Measurements from ENCODE around the gene PBLD. TPM values are rescaled to one million over a fixed set of nuclear protein-coding genes. Genes with fewer than 3 reads are reported as not detected.

Gene PBLD
- total and polyA plus RNA-seq, 10 donors = 0.96 to 6.9 (median 2.7) TPM

DNA sequence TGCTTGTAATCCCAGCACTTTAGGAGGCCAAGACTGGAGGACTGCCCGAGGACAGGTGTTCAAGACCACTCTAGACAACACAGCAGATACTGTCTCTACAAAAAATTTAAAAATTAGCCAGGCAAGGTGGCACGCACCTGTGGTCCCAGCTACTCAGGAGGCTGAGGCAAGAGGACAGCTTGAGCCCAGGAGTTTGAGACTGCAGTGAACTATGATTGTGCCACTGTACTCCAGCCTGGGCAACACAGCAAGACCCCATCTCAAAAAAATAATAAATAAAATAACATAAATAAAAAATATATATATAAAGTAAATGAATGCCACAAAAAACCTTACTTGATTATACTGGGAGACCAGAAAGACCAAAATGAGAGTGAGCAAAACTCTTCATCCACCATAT is 20.8 kb upstream of the PBLD start:
- no peak overlapping the region for H3K4me3 ChIP-seq
- no peaks in the 10 kb centered on the region for H3K27me3 ChIP-seq (replicated peaks in 1 of 7)
- TF ChIP-seq, protein P1, sequence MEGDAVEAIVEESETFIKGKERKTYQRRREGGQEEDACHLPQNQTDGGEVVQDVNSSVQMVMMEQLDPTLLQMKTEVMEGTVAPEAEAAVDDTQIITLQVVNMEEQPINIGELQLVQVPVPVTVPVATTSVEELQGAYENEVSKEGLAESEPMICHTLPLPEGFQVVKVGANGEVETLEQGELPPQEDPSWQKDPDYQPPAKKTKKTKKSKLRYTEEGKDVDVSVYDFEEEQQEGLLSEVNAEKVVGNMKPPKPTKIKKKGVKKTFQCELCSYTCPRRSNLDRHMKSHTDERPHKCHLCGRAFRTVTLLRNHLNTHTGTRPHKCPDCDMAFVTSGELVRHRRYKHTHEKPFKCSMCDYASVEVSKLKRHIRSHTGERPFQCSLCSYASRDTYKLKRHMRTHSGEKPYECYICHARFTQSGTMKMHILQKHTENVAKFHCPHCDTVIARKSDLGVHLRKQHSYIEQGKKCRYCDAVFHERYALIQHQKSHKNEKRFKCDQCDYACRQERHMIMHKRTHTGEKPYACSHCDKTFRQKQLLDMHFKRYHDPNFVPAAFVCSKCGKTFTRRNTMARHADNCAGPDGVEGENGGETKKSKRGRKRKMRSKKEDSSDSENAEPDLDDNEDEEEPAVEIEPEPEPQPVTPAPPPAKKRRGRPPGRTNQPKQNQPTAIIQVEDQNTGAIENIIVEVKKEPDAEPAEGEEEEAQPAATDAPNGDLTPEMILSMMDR (IDR thresholded peaks at IDR 0.05 in 8 of 11, conservative IDR thresholded peaks at IDR 0.05 in 3 of 11) = no peak
- TF ChIP-seq POLR2A (IDR thresholded peaks at IDR 0.05) (no peak), POLR2AphosphoS5 (IDR thresholded peaks at IDR 0.05) (no peak)
- H3K36me3 ChIP-seq = peaks cover 0 to 93% (median 59%) of the 10 kb centered on the region in 6 donors
- H3K27ac ChIP-seq = no peak overlapping the region
- WGBS, 5 donors = 88 to 100% (median 94%) methylated on average over 2 of the region's 2 CpGs
- DNase-seq = no peak
- intact Hi-C loops (cut with DNase I; ENCODE audit: low total_unique reads) = no loop called here
- peaks cover 0 to 4% (median 0%) of the 10 kb centered on the region in 6 donors for H3K4me1 ChIP-seq
- no peaks in the 10 kb centered on the region for H3K9me3 ChIP-seq

DNA sequence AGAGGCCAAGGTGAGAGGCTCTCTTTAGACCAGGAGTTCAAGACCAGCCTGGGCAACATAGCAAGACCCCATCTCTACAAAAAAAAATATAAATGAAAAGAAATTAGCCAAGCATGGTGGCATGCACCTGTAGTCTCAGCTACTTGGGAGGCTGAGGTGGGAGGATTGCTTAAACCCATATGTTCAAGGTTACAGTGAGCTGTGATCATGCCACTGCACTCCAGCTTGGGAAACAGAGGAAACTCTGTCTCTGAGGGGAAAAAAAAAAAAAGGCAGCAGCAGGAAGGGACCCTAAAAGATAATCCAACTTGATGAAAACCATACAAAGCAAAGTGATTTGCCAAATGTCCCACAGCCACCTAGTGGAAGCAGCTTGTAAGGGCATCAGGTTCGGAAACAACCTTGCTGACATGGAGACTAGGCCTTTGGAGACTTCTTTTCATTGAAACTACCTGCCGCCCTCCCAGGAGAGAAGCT is 15.6 kb upstream of the PBLD start:
- Histone ChIP-seq H3K4me3 (no peak overlapping the region), H3K36me3 (peaks cover 0 to 87% (median 52%) of the 10 kb centered on the region in 6 donors), H3K4me1 (peaks cover 0 to 8% (median 0%) of the 10 kb centered on the region in 6 donors), H3K9me3 (no peaks in the 10 kb centered on the region), H3K27ac (peak overlapping the region in 2 of 8 donors; percentile 0 to 6), H3K27me3 (replicated peaks in 1 of 7) (no peaks in the 10 kb centered on the region)
- TF ChIP-seq POLR2A (IDR thresholded peaks at IDR 0.05) = no peak
- TF ChIP-seq, protein P1 (IDR thresholded peaks at IDR 0.05 in 8 of 11, conservative IDR thresholded peaks at IDR 0.05 in 3 of 11) = peak; percentile 34 to 76 (median 63)
- peak in 1 of 3 donors; percentile 10 for TF ChIP-seq POLR2AphosphoS5 (IDR thresholded peaks at IDR 0.05)
- DNase-seq = no peak
- WGBS, 5 donors = 54 to 67% (median 62%) methylated on average over 2 of the region's 2 CpGs
- intact Hi-C loops (cut with DNase I; ENCODE audit: low total_unique reads) = no loop called here

DNA sequence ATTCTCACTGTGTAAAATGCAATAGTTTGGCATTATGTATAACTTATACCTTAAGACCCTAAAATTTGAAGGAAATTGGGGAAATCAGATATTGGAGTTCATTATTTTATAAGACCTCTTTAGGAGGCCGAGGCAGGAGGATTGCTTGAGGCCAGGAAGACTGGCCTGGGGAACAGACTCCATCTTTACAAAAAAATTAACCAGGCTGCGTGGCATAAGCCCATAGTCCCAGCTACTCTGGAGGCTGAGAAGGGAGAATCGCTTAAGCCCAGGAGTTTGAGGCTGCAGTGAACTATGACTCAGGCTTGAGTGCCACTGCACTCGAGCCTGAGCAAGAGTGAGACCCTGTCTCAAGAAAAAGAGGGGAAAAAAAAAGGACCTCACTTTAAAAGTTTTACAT is 14.0 kb upstream of the PBLD start:
- Histone ChIP-seq H3K9me3 (no peaks in the 10 kb centered on the region), H3K4me3 (no peak overlapping the region), H3K27me3 (replicated peaks in 1 of 7) (no peaks in the 10 kb centered on the region), H3K36me3 (peaks cover 0 to 87% (median 53%) of the 10 kb centered on the region in 6 donors), H3K27ac (no peak overlapping the region), H3K4me1 (peaks cover 0 to 8% (median 0%) of the 10 kb centered on the region in 6 donors)
- no peak for DNase-seq
- WGBS, 5 donors = 73 to 99% (median 92%) methylated on average over 4 of the region's 4 CpGs
- intact Hi-C loops (cut with DNase I; ENCODE audit: low total_unique reads) = no loop called here
- peak in 1 of 3 donors; percentile 29 for TF ChIP-seq POLR2AphosphoS5 (IDR thresholded peaks at IDR 0.05)
- TF ChIP-seq, protein P1 (IDR thresholded peaks at IDR 0.05 in 8 of 11, conservative IDR thresholded peaks at IDR 0.05 in 3 of 11) = no peak

DNA sequence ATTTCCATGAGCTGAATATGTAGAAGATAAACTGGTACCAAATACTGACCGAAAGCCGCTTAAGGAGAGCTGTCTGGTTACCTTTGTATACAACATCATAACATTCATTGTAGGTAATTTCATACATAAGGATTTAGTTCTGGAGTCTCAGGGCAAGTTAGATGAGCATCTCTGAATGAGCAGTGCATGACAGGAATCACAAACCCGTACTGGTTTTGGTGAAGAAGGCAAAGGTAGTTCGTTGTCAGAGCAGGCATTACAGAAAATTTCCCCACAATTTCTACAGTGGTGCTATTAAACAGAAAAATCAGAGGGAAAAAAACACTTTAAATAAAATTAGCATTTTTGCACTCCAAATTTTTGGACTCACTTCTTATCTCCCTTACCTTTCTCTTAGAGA is 12.9 kb upstream of the PBLD start:
- Histone ChIP-seq H3K9me3 (no peaks in the 10 kb centered on the region), H3K36me3 (peaks cover 0 to 87% (median 55%) of the 10 kb centered on the region in 6 donors), H3K27ac (no peak overlapping the region), H3K4me3 (no peak overlapping the region), H3K4me1 (peaks cover 0 to 16% (median 0%) of the 10 kb centered on the region in 6 donors), H3K27me3 (replicated peaks in 1 of 7) (no peaks in the 10 kb centered on the region)
- 91 to 97% (median 94%) methylated on average over 4 of the region's 4 CpGs for WGBS, 5 donors
- DNase-seq = no peak
- TF ChIP-seq, protein P1 (IDR thresholded peaks at IDR 0.05 in 8 of 11, conservative IDR thresholded peaks at IDR 0.05 in 3 of 11) = no peak
- TF ChIP-seq POLR2A (IDR thresholded peaks at IDR 0.05) (no peak), POLR2AphosphoS5 (IDR thresholded peaks at IDR 0.05) (no peak)
- intact Hi-C loops (cut with DNase I; ENCODE audit: low total_unique reads) = no loop called here

Measured in spleen (tissue), 11 donors.